ENCODE measurements around the gene CCDC149.

The CCDC149 gene

GRCh38 chr4:24896056-24896455 is 16.8 kb downstream of the CCDC149 start:
- Histone ChIP-seq H3K4me3 (ENCODE audit: low read length) (no peak overlapping the region), H4K20me1 (ENCODE audit: insufficient read depth, low read length) (no peaks in the 10 kb centered on the region), H3K4me1 (ENCODE audit: low read length) (no peaks in the 10 kb centered on the region), H3K27ac (ENCODE audit: low read length) (no peak overlapping the region), H3K36me3 (replicated peaks; ENCODE audit: low read depth, low read length) (no peaks in the 10 kb centered on the region), H3K27me3 (ENCODE audit: low read depth, low read length) (no peaks in the 10 kb centered on the region; the same call in 1 of the 2 replicates), H3K9ac (ENCODE audit: low read length) (no peak overlapping the region), H2AFZ (ENCODE audit: low read depth, low read length) (no peak overlapping the region), H3K79me2 (ENCODE audit: low read length) (no peaks in the 10 kb centered on the region), H3K4me2 (ENCODE audit: low read length) (no peak overlapping the region), H3K9me3 (ENCODE audit: insufficient read depth, low read length) (no peaks in the 10 kb centered on the region)
- TF ChIP-seq EZH2phosphoT487 (IDR thresholded peaks at IDR 0.05; ENCODE audit: low read depth) (no peak), CTCF (IDR thresholded peaks at IDR 0.05; ENCODE audit: low read depth, low read length) (no peak)

GRCh38 chr4:24895461-24895860 is 17.4 kb downstream of the CCDC149 start:
- Histone ChIP-seq H3K9me3 (ENCODE audit: insufficient read depth, low read length) (no peaks in the 10 kb centered on the region), H3K4me3 (ENCODE audit: low read length) (no peak overlapping the region), H3K4me1 (ENCODE audit: low read length) (no peaks in the 10 kb centered on the region), H3K36me3 (replicated peaks; ENCODE audit: low read depth, low read length) (no peaks in the 10 kb centered on the region), H3K27me3 (ENCODE audit: low read depth, low read length) (no peaks in the 10 kb centered on the region; the same call in 1 of the 2 replicates), H3K27ac (ENCODE audit: low read length) (no peak overlapping the region), H3K9ac (ENCODE audit: low read length) (no peak overlapping the region), H3K79me2 (ENCODE audit: low read length) (no peaks in the 10 kb centered on the region), H4K20me1 (ENCODE audit: insufficient read depth, low read length) (no peaks in the 10 kb centered on the region), H2AFZ (ENCODE audit: low read depth, low read length) (no peak overlapping the region), H3K4me2 (ENCODE audit: low read length) (no peak overlapping the region)
- no peak for TF ChIP-seq CTCF (IDR thresholded peaks at IDR 0.05; ENCODE audit: low read depth, low read length)
- no peak for TF ChIP-seq EZH2phosphoT487 (IDR thresholded peaks at IDR 0.05; ENCODE audit: low read depth)

GRCh38 chr4:24894846-24895245 is 18.0 kb downstream of the CCDC149 start:
- Histone ChIP-seq H3K27ac (ENCODE audit: low read length) (no peak overlapping the region), H3K4me3 (ENCODE audit: low read length) (no peak overlapping the region), H2AFZ (ENCODE audit: low read depth, low read length) (no peak overlapping the region), H3K9ac (ENCODE audit: low read length) (no peak overlapping the region), H3K4me2 (ENCODE audit: low read length) (no peak overlapping the region), H4K20me1 (ENCODE audit: insufficient read depth, low read length) (no peaks in the 10 kb centered on the region), H3K36me3 (replicated peaks; ENCODE audit: low read depth, low read length) (no peaks in the 10 kb centered on the region), H3K27me3 (ENCODE audit: low read depth, low read length) (no peaks in the 10 kb centered on the region; the same call in 1 of the 2 replicates), H3K4me1 (ENCODE audit: low read length) (no peaks in the 10 kb centered on the region), H3K9me3 (ENCODE audit: insufficient read depth, low read length) (no peaks in the 10 kb centered on the region), H3K79me2 (ENCODE audit: low read length) (no peaks in the 10 kb centered on the region)
- TF ChIP-seq EZH2phosphoT487 (IDR thresholded peaks at IDR 0.05; ENCODE audit: low read depth) (no peak), CTCF (IDR thresholded peaks at IDR 0.05; ENCODE audit: low read depth, low read length) (no peak)

GRCh38 chr4:24894243-24894642 is 18.6 kb downstream of the CCDC149 start:
- Histone ChIP-seq H3K36me3 (replicated peaks; ENCODE audit: low read depth, low read length) (no peaks in the 10 kb centered on the region), H3K27me3 (ENCODE audit: low read depth, low read length) (peaks cover 1% of the 10 kb centered on the region; the same call in 1 of the 2 replicates), H3K4me1 (ENCODE audit: low read length) (peaks cover under 1% of the 10 kb centered on the region; the same call in 1 of the 2 replicates), H3K9ac (ENCODE audit: low read length) (no peak overlapping the region), H4K20me1 (ENCODE audit: insufficient read depth, low read length) (no peaks in the 10 kb centered on the region), H3K4me2 (ENCODE audit: low read length) (no peak overlapping the region), H2AFZ (ENCODE audit: low read depth, low read length) (no peak overlapping the region), H3K9me3 (ENCODE audit: insufficient read depth, low read length) (no peaks in the 10 kb centered on the region), H3K27ac (ENCODE audit: low read length) (no peak overlapping the region), H3K4me3 (ENCODE audit: low read length) (no peak overlapping the region), H3K79me2 (ENCODE audit: low read length) (no peaks in the 10 kb centered on the region)
- no peak for TF ChIP-seq CTCF (IDR thresholded peaks at IDR 0.05; ENCODE audit: low read depth, low read length)
- no peak for TF ChIP-seq EZH2phosphoT487 (IDR thresholded peaks at IDR 0.05; ENCODE audit: low read depth)
